Mesenchymal stem cell (in vitro differentiated cells and primary cell): ENCODE measurements around the gene FHIT.

Experiments
- DNase-seq: peaks from one replicate; pipeline ENCODE4 v3.0.0-alpha.2; 2013
- H2AFZ ChIP-seq: one replicate; pipeline ENCODE4 v1.6.1; 2013; ENCODE audit warnings: low read depth, mild to moderate bottlenecking, control low read depth, inconsistent platforms, low read length, moderate library complexity
- H2AK5ac ChIP-seq: 2 replicates; pipeline ENCODE4 v1.6.1; 2013; ENCODE audit warnings: low read length, moderate library complexity, mild to moderate bottlenecking, inconsistent platforms; ENCODE audit not compliant: severe bottlenecking
- H2BK120ac ChIP-seq: one replicate; pipeline ENCODE4 v1.6.1; 2013; ENCODE audit warnings: low read depth, mild to moderate bottlenecking, inconsistent platforms, low read length, moderate library complexity
- H2BK12ac ChIP-seq, 2 experiments: one replicate each; pipeline ENCODE4 v1.6.1; 2013; ENCODE audit warnings: inconsistent platforms in 2 of 2, low read length in 2 of 2, mild to moderate bottlenecking in 2 of 2, moderate library complexity in 2 of 2, control low read depth in 1 of 2
- H2BK15ac ChIP-seq: one replicate; pipeline ENCODE4 v1.6.1; 2013; ENCODE audit warnings: mild to moderate bottlenecking, low read depth, inconsistent platforms; ENCODE audit not compliant: poor library complexity, severe bottlenecking
- H2BK5ac ChIP-seq: 2 replicates; pipeline ENCODE4 v1.6.1; 2013; ENCODE audit warnings: low read depth, mild to moderate bottlenecking, low read length, control low read depth, inconsistent platforms; ENCODE audit not compliant: poor library complexity, severe bottlenecking
- H3K14ac ChIP-seq, 2 experiments: one replicate each; pipeline ENCODE4 v1.6.1; 2013; ENCODE audit warnings: inconsistent platforms in 2 of 2, low read length in 2 of 2, control low read depth in 1 of 2, mild to moderate bottlenecking in 1 of 2, moderate library complexity in 1 of 2
- H3K18ac ChIP-seq, 2 experiments: one replicate each; pipeline ENCODE4 v1.6.1; 2013; ENCODE audit warnings: inconsistent platforms in 2 of 2, low read length in 2 of 2, control low read depth in 1 of 2, low read depth in 1 of 2, mild to moderate bottlenecking in 1 of 2
- H3K23ac ChIP-seq, 2 experiments: one replicate each; pipeline ENCODE4 v1.6.1; 2013; ENCODE audit warnings: inconsistent platforms in 2 of 2, low read length in 2 of 2, mild to moderate bottlenecking in 2 of 2, moderate library complexity in 2 of 2, control low read depth in 1 of 2
- H3K27ac ChIP-seq: 2 replicates; pipeline ENCODE4 v1.5.1; 2013; ENCODE audit warnings: mild to moderate bottlenecking, moderate library complexity, low read length, control low read depth, inconsistent platforms; ENCODE audit not compliant: poor library complexity, severe bottlenecking
- H3K27me3 ChIP-seq, 2 experiments: 2 replicates each; pipeline versions ENCODE4 v1.6.1 to v1.7.0; 2013; ENCODE audit warnings: low read length in 2 of 2, mild to moderate bottlenecking in 2 of 2, moderate library complexity in 2 of 2, control low read depth in 1 of 2, inconsistent platforms in 1 of 2; ENCODE audit not compliant: control insufficient read depth in 1 of 2, insufficient read depth in 1 of 2
- H3K36me3 ChIP-seq, 2 experiments: 2 replicates each; pipeline versions ENCODE4 v1.6.1 to v1.7.0; 2013; ENCODE audit warnings: low read length in 2 of 2, control low read depth in 1 of 2, inconsistent platforms in 1 of 2, low read depth in 1 of 2, mild to moderate bottlenecking in 1 of 2; ENCODE audit not compliant: insufficient read depth in 2 of 2, control insufficient read depth in 1 of 2
- H3K4ac ChIP-seq, 2 experiments: one replicate each; pipeline ENCODE4 v1.6.1; 2013; ENCODE audit warnings: inconsistent platforms in 2 of 2, low read length in 2 of 2, mild to moderate bottlenecking in 2 of 2, moderate library complexity in 2 of 2, control low read depth in 1 of 2, low read depth in 1 of 2
- H3K4me1 ChIP-seq: 2 replicates; pipeline ENCODE4 v1.6.1; 2013; ENCODE audit warnings: low read depth, low read length, control low read depth; ENCODE audit not compliant: control insufficient read depth, insufficient read depth
- H3K4me2 ChIP-seq: 2 replicates; pipeline ENCODE4 v1.6.1; 2013; ENCODE audit warnings: low read length, mild to moderate bottlenecking, inconsistent platforms; ENCODE audit not compliant: poor library complexity, severe bottlenecking
- H3K4me3 ChIP-seq, 2 experiments: 2 replicates each; pipeline versions ENCODE4 v1.5.1 to v1.7.0; 2013; ENCODE audit warnings: low read length in 2 of 2, mild to moderate bottlenecking in 2 of 2, control low read depth in 1 of 2, low read depth in 1 of 2; ENCODE audit not compliant: insufficient read depth in 1 of 2
- H3K79me1 ChIP-seq: replicated peaks from 2 replicates; pipeline ENCODE4 v1.6.1; 2013; ENCODE audit warnings: mild to moderate bottlenecking, control low read depth, low read length, inconsistent platforms; ENCODE audit not compliant: poor library complexity, severe bottlenecking
- H3K9ac ChIP-seq: 2 replicates; pipeline ENCODE4 v1.7.0; 2013; ENCODE audit warnings: mild to moderate bottlenecking, low read length, moderate library complexity
- H3K9me3 ChIP-seq: 2 replicates; pipeline ENCODE4 v1.7.0; 2013; ENCODE audit warnings: mild to moderate bottlenecking, low read length; ENCODE audit not compliant: control insufficient read depth
- H4K8ac ChIP-seq: one replicate; pipeline ENCODE4 v1.6.1; 2013; ENCODE audit warnings: inconsistent platforms, mild to moderate bottlenecking, low read length, moderate library complexity
- H4K91ac ChIP-seq: one replicate; pipeline ENCODE4 v1.6.1; 2013; ENCODE audit warnings: mild to moderate bottlenecking, low read length, inconsistent platforms
- WGBS: methylation state at CpG from one replicate; pipeline ENCODE4 v1.1.7; 2013; ENCODE audit warnings: mixed read lengths; 5-methylcytosine and 5-hydroxymethylcytosine counted together

Gene FHIT

DNA sequence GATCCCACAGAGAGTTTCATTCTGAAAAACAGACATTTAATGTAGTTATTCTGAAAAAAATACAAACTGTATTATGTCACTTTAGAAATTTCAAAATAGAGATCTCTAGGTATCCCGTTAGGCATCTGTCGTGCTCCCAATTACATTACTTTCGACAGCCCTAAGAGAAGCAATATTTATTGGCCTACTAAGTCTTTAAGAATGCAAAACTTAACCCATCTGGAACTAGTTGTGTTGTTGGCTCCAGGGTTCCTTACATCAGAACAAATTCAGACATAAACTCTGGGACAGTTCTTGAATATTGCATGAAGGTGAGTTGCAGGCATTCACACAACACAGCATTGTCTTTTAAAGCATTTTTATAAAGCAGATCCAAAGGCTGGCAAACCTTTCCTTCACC lies 498.4 kb downstream of the FHIT start:
- WGBS = no CpG with 5 or more reads among the region's 3 CpGs
- no peak overlapping the region for H2BK12ac ChIP-seq
- H4K8ac ChIP-seq = no peak overlapping the region
- no peak overlapping the region for H3K23ac ChIP-seq
- no peaks in the 10 kb centered on the region for H3K36me3 ChIP-seq
- no peak overlapping the region for H2AK5ac ChIP-seq
- H3K79me1 ChIP-seq = no peaks in the 10 kb centered on the region
- no peak overlapping the region for H3K4me2 ChIP-seq
- H2BK15ac ChIP-seq = no peak overlapping the region
- no peak overlapping the region for H3K18ac ChIP-seq
- peak; percentile 39 for DNase-seq
- no peak overlapping the region for H2BK5ac ChIP-seq
- no peaks in the 10 kb centered on the region for H3K27me3 ChIP-seq
- no peak overlapping the region for H3K4me3 ChIP-seq
- H2BK120ac ChIP-seq = no peak overlapping the region
- no peak overlapping the region for H3K4ac ChIP-seq
- H4K91ac ChIP-seq = no peak overlapping the region
- H2AFZ ChIP-seq = no peak overlapping the region
- H3K14ac ChIP-seq = no peak overlapping the region
- no peak overlapping the region for H3K27ac ChIP-seq
- no peaks in the 10 kb centered on the region for H3K4me1 ChIP-seq
- H3K9me3 ChIP-seq = peaks cover 5% of the 10 kb centered on the region
- H3K9ac ChIP-seq = no peak overlapping the region

DNA sequence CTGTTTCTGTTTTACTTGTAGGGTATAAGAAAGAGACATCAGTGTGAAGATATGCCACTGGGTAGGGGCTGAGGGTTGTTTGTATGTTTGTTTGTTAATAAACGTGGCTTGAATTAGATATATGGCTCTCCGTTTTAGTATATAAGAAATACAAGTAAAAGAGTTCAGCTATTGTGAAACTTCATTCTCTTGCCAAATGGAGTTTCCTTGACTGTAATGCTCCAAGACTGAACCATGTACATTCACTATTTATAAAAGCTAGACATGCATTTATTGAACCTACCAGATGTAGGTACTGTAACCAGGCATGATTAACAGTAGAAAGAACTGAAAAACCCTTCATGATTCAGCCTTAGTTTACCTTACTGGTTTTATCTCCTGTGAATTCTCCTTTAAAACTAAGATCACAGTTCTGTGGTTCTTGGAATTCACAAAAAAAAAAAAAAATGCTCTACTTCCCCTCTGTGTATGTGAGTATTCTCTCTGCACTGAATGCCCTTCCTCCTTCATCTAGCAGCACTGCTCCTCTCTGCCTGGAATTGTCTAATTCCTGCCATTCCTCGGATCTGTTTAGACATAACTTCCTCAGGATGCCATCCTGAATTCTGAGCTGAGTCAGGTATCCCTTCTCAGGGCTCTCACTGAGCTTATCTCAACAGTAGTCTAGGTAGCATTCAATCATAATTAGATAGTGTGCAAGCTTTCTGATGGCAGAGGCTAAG lies 504.4 kb downstream of the FHIT start:
- no peak overlapping the region for H3K14ac ChIP-seq
- no peak overlapping the region for H3K23ac ChIP-seq
- no peak overlapping the region for H4K8ac ChIP-seq
- H3K4me2 ChIP-seq = no peak overlapping the region
- WGBS = 77% methylated on average over 2 of the region's 3 CpGs
- peak overlapping the region; percentile 49 for H2AK5ac ChIP-seq
- H3K79me1 ChIP-seq = no peaks in the 10 kb centered on the region
- no peak overlapping the region for H3K4ac ChIP-seq
- H3K18ac ChIP-seq = no peak overlapping the region
- peak; percentile 7 for DNase-seq
- no peak overlapping the region for H2BK12ac ChIP-seq
- H2BK15ac ChIP-seq = no peak overlapping the region
- peaks cover 4% of the 10 kb centered on the region for H3K4me1 ChIP-seq
- H3K27me3 ChIP-seq = no peaks in the 10 kb centered on the region
- H2BK5ac ChIP-seq = no peak overlapping the region
- H2BK120ac ChIP-seq = no peak overlapping the region
- no peak overlapping the region for H3K27ac ChIP-seq
- H4K91ac ChIP-seq = no peak overlapping the region
- no peak overlapping the region for H3K9ac ChIP-seq
- peaks cover 5% of the 10 kb centered on the region for H3K9me3 ChIP-seq
- no peak overlapping the region for H2AFZ ChIP-seq
- no peak overlapping the region for H3K4me3 ChIP-seq
- H3K36me3 ChIP-seq = no peaks in the 10 kb centered on the region

DNA sequence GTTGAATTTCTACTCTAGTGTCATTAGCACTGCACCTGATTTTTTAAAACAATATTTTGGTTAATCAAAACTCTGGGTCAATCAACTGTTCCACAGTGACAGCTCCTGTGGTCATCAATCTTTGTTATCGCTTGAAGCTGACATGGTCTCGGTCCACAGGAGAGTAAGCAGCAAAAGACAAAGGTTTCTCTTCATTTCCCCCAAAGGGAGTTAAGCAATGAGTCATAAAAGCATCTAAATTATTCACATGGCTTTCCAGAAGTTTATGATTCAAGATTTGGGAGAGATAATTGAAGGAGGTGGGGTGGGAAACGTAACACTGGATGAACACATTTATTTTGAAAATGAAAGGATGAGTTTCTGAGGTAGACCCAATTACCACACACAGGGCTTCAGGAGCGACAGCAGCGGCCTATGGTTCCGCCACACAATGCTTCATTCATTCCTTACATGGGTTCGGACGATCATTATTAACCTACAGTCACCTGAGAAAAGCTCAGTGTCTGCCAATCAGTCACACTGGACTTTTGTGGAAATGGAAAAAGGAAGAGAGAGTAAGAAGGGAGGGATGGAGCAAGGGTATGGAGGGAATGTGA lies 505.1 kb downstream of the FHIT start:
- Histone ChIP-seq H3K27ac (no peak overlapping the region), H4K91ac (no peak overlapping the region), H3K14ac (no peak overlapping the region), H4K8ac (no peak overlapping the region), H3K27me3 (no peaks in the 10 kb centered on the region), H2BK12ac (peak overlapping the region; percentile 14 to 38), H2BK120ac (no peak overlapping the region), H3K4me1 (peaks cover 4% of the 10 kb centered on the region), H2AK5ac (peak overlapping the region; percentile 49), H2BK15ac (no peak overlapping the region), H3K9me3 (peaks cover 5% of the 10 kb centered on the region), H3K79me1 (no peaks in the 10 kb centered on the region), H2BK5ac (no peak overlapping the region), H2AFZ (no peak overlapping the region), H3K4me2 (no peak overlapping the region), H3K36me3 (no peaks in the 10 kb centered on the region), H3K4me3 (no peak overlapping the region), H3K23ac (no peak overlapping the region), H3K18ac (no peak overlapping the region), H3K9ac (no peak overlapping the region), H3K4ac (no peak overlapping the region)
- peak; percentile 11 for DNase-seq
- 83% methylated on average over 8 of the region's 8 CpGs for WGBS

- H3K36me3 ChIP-seq = no peaks in the 10 kb centered on the region
- WGBS = 80% methylated on average over 4 of the region's 4 CpGs
- H2AK5ac ChIP-seq = peak overlapping the region; percentile 39
- H2AFZ ChIP-seq = no peak overlapping the region
- no peak overlapping the region for H3K18ac ChIP-seq
- H3K9me3 ChIP-seq = no peaks in the 10 kb centered on the region
- H3K4me2 ChIP-seq = peak overlapping the region; percentile 23
- H2BK12ac ChIP-seq = no peak overlapping the region
- H3K14ac ChIP-seq = no peak overlapping the region
- H3K79me1 ChIP-seq = no peaks in the 10 kb centered on the region
- H3K23ac ChIP-seq = no peak overlapping the region
- no peak overlapping the region for H3K4me3 ChIP-seq
- peak overlapping the region; percentile 63 for H2BK5ac ChIP-seq
- H4K8ac ChIP-seq = no peak overlapping the region
- no peak overlapping the region for H2BK15ac ChIP-seq
- H2BK120ac ChIP-seq = no peak overlapping the region
- no peak overlapping the region for H3K4ac ChIP-seq
- no peaks in the 10 kb centered on the region for H3K27me3 ChIP-seq
- no peak for DNase-seq
- H4K91ac ChIP-seq = no peak overlapping the region
- peak overlapping the region; percentile 81 for H3K27ac ChIP-seq
- no peak overlapping the region for H3K9ac ChIP-seq
- H3K4me1 ChIP-seq = peaks cover 4% of the 10 kb centered on the region
Measured at GRCh38 chr3:60743631-60744164, 507.6 kb downstream of the FHIT start.
